ENCODE results near the gene GFRA4. TPM values are rescaled to one million over a fixed set of nuclear protein-coding genes. Genes with fewer than 3 reads are reported as not detected.

Gene GFRA4
- total RNA-seq, 1 experiment from 2014 or later, result not detected

DNA sequence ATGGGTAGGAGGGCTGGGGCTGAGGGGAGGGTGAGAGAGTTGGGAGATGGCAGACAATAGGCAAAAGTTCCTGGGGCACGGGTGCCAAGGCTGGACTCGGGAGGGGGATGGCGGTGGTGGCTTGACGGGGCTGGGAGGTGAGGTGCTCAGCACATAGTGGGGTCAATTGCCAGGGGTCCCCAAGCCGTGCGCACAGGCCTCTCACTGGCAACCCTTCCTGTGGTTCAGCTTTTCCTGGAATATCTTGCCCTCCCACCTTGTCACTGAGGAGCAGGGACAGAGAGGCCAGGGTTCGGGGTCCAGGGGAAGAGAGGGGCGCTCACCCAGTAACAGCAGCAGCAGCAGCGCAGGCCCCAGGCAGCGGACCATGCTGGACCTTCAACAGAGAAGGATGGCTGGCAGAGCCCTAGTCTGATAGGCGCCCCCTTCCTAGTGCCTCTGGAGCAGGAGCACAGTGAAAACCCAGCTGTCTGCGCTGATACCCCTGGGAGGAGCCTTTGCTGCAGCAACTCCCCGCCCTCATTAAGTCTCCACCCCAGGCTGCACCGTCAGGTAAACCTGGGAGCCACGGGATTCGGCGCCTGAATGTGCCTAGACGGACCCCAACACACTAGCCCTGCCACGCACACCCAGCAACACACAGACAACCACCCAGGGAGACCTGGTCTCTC lies at the start of gene GFRA4 (continued):
- TF ChIP-seq, protein P1, sequence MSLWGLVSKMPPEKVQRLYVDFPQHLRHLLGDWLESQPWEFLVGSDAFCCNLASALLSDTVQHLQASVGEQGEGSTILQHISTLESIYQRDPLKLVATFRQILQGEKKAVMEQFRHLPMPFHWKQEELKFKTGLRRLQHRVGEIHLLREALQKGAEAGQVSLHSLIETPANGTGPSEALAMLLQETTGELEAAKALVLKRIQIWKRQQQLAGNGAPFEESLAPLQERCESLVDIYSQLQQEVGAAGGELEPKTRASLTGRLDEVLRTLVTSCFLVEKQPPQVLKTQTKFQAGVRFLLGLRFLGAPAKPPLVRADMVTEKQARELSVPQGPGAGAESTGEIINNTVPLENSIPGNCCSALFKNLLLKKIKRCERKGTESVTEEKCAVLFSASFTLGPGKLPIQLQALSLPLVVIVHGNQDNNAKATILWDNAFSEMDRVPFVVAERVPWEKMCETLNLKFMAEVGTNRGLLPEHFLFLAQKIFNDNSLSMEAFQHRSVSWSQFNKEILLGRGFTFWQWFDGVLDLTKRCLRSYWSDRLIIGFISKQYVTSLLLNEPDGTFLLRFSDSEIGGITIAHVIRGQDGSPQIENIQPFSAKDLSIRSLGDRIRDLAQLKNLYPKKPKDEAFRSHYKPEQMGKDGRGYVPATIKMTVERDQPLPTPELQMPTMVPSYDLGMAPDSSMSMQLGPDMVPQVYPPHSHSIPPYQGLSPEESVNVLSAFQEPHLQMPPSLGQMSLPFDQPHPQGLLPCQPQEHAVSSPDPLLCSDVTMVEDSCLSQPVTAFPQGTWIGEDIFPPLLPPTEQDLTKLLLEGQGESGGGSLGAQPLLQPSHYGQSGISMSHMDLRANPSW (CRISPR knock-in tag; conservative IDR thresholded peaks at IDR 0.05; ENCODE audit: low read depth), result no peak

DNA sequence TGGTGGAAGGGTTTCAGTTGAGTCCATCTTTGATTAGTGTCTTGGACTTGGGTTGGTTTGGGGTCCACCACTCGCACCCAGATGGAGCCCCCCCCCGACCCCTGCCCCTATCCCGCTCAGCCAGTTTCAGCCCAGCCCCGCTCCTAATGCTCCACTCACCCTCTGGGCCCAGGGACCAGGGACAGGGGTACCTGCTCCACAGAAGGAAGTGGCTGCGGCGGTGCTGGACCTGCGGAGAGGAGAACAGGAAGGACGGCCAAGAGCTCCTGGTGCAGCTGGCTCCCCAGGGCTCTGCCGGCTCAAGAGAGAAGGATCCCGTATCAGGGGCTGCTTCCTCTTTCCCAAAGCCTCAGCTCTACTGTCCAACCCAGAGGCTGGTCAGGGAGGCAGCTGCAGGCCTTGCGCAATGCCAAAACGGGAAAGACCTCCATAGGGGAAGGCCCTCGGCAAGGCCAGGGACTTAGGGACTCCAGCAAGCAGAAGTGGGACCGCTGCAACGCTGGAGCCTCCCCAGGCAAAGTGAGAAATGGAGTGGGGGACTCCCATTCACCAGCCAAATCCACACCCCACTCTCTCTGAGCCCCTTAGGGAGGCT lies 49.2 kb upstream of the GFRA4 start, which contains the start of gene SIGLEC1:
Gene SIGLEC1, minus strand, starts transcription at position 322 of the 595 bp plus-strand sequence. CDS start 5,472 bp downstream, outside the sequence.
- Mint-ChIP-seq H3K9me3 (no peaks in the 10 kb centered on the region), H3K4me3 (no peak within 1 kb of the TSS), H3K36me3 (no peaks in the 10 kb centered on the region), H3K27me3 (ENCODE audit: low read depth) (no peaks in the 10 kb centered on the region), H3K4me1 (no peaks in the 10 kb centered on the region), H3K27ac (no peak within 1 kb of the TSS)
- TF ChIP-seq GTF2I (CRISPR knock-in tag; conservative IDR thresholded peaks at IDR 0.05) (no peak), ZNF219 (CRISPR knock-in tag; IDR thresholded peaks at IDR 0.05; ENCODE audit: borderline replicate concordance) (no peak), SMAD4 (CRISPR knock-in tag; IDR thresholded peaks at IDR 0.05) (no peak), JAZF1 (CRISPR knock-in tag; IDR thresholded peaks at IDR 0.05) (no peak), CBFB (CRISPR knock-in tag; IDR thresholded peaks at IDR 0.05; ENCODE audit: low read depth) (no peak), NR1H2 (CRISPR knock-in tag; IDR thresholded peaks at IDR 0.05) (no peak), GRHL2 (CRISPR knock-in tag; IDR thresholded peaks at IDR 0.05; ENCODE audit: insufficient replicate concordance, severe bottlenecking) (no peak), TEAD4 (CRISPR knock-in tag; IDR thresholded peaks at IDR 0.05) (no peak), SMAD3 (CRISPR knock-in tag; IDR thresholded peaks at IDR 0.05; ENCODE audit: borderline replicate concordance) (no peak), ZNF317 (CRISPR knock-in tag; IDR thresholded peaks at IDR 0.05; ENCODE audit: borderline replicate concordance, low read depth) (no peak), TCF7 (CRISPR knock-in tag; IDR thresholded peaks at IDR 0.05; ENCODE audit: low read depth) (no peak), CREB1 (CRISPR knock-in tag; IDR thresholded peaks at IDR 0.05) (no peak), ELF4 (CRISPR knock-in tag; IDR thresholded peaks at IDR 0.05; ENCODE audit: low read depth) (no peak), MYBL2 (CRISPR knock-in tag; IDR thresholded peaks at IDR 0.05) (no peak)
- TF ChIP-seq, protein P2, sequence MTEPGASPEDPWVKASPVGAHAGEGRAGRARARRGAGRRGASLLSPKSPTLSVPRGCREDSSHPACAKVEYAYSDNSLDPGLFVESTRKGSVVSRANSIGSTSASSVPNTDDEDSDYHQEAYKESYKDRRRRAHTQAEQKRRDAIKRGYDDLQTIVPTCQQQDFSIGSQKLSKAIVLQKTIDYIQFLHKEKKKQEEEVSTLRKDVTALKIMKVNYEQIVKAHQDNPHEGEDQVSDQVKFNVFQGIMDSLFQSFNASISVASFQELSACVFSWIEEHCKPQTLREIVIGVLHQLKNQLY (CRISPR knock-in tag; IDR thresholded peaks at IDR 0.05), result no peak
- TF ChIP-seq, protein P3, sequence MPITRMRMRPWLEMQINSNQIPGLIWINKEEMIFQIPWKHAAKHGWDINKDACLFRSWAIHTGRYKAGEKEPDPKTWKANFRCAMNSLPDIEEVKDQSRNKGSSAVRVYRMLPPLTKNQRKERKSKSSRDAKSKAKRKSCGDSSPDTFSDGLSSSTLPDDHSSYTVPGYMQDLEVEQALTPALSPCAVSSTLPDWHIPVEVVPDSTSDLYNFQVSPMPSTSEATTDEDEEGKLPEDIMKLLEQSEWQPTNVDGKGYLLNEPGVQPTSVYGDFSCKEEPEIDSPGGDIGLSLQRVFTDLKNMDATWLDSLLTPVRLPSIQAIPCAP (CRISPR knock-in tag; IDR thresholded peaks at IDR 0.05), result no peak
- TF ChIP-seq, protein P4, sequence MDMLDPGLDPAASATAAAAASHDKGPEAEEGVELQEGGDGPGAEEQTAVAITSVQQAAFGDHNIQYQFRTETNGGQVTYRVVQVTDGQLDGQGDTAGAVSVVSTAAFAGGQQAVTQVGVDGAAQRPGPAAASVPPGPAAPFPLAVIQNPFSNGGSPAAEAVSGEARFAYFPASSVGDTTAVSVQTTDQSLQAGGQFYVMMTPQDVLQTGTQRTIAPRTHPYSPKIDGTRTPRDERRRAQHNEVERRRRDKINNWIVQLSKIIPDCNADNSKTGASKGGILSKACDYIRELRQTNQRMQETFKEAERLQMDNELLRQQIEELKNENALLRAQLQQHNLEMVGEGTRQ (CRISPR knock-in tag; IDR thresholded peaks at IDR 0.05), result no peak
- TF ChIP-seq, protein P5, sequence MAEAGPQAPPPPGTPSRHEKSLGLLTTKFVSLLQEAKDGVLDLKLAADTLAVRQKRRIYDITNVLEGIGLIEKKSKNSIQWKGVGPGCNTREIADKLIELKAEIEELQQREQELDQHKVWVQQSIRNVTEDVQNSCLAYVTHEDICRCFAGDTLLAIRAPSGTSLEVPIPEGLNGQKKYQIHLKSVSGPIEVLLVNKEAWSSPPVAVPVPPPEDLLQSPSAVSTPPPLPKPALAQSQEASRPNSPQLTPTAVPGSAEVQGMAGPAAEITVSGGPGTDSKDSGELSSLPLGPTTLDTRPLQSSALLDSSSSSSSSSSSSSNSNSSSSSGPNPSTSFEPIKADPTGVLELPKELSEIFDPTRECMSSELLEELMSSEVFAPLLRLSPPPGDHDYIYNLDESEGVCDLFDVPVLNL (CRISPR knock-in tag; IDR thresholded peaks at IDR 0.05; ENCODE audit: borderline replicate concordance, low read depth), result no peak
- no peak for DNase-seq (ENCODE audit: low spot score)
- no peak for ATAC-seq
- CTCF ChIA-PET, result interaction anchor here (0.6 to 4.2 kb wide), 7 partner anchors 16 to 442 kb away, joined by 3 to 106 read pairs (median 5); no protein-coding TSS in a partner anchor
- POLR2A ChIA-PET, result no interaction called here

Measured in WTC11 (cell line).